Activated CD4-positive, alpha-beta T cell treated with anti-CD3 and anti-CD28 coated beads, Interleukin-2, amount 10 ng/mL, durations not matched to agents 24 days and 14 days (primary cell): ENCODE results near the gene RALB. TPM values are rescaled to one million over a fixed set of nuclear protein-coding genes. Genes with fewer than 3 reads are reported as not detected.
"Not testable (repeated sequence)": the region's sequence is repeated elsewhere in the genome, so short reads cannot be mapped to it uniquely, and the experiment has no call there.

Source experiments
- DNase-seq: peaks from one replicate; pipeline ENCODE4 v3.0.0; 2022
- H3K27ac Mint-ChIP-seq: one replicate; pipeline ENCODE4 v1.8.0; 2022; ENCODE audit warnings: mild to moderate bottlenecking, mixed read lengths
- H3K27me3 Mint-ChIP-seq: one replicate; pipeline ENCODE4 v1.8.0; 2022; ENCODE audit warnings: mixed read lengths
- H3K36me3 Mint-ChIP-seq: one replicate; pipeline ENCODE4 v1.8.0; 2022; ENCODE audit warnings: low read depth, mild to moderate bottlenecking, mixed read lengths
- H3K4me1 Mint-ChIP-seq: one replicate; pipeline ENCODE4 v1.8.0; 2021; ENCODE audit warnings: mixed read lengths
- H3K4me3 Mint-ChIP-seq: one replicate; pipeline ENCODE4 v1.8.0; 2022; ENCODE audit warnings: mild to moderate bottlenecking, moderate library complexity, mixed read lengths
- H3K9me3 Mint-ChIP-seq: one replicate; pipeline ENCODE4 v1.8.0; 2021; ENCODE audit warnings: mixed read lengths
- intact Hi-C: fragments of 100-400 bp; cut with micrococcal nuclease; formaldehyde crosslinking; loops from one replicate; pipeline ENCODE4 v1.15.1; 2023
- total RNA-seq: library from RNA; stranded (reverse); gene quantifications from 2 replicates; pipeline ENCODE4 v1.2.3, GENCODE V29; 2022

The RALB gene
- total RNA-seq, 1 donor from 2014 or later, result 80.0 TPM

DNA sequence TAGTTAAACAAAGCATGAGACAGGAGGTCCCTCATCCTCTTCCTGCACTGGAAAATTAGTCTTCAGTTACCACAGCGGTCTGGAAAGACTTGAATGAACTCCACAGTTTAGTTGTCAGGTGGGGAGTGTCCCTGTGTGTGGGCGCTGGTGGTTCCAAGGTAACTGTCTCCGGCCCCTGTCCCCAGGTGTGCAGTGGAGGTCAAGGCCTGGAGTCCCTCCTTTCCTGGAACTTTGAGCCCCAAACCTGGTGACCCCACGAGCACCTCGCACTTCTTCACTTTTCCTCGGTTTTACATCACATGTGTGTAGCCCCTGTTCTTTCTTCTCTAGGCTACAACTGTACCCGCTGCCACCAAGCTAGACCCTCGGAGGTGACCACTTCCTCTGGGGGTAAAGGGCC lies 65.3 kb downstream of the RALB start:
- no peak overlapping the region for H3K4me3 Mint-ChIP-seq
- H3K27ac Mint-ChIP-seq, result peak overlapping the region; percentile 34
- DNase-seq, result no peak
- H3K4me1 Mint-ChIP-seq, result peaks cover 29% of the 10 kb centered on the region
- H3K9me3 Mint-ChIP-seq, result no peaks in the 10 kb centered on the region
- peaks cover 2% of the 10 kb centered on the region for H3K27me3 Mint-ChIP-seq
- intact Hi-C loops, result loop anchor here (10.0 kb wide), 1 partner anchor 303 kb away; the partner anchor contains the start of gene EPB41L5
- no peaks in the 10 kb centered on the region for H3K36me3 Mint-ChIP-seq

- no peaks in the 10 kb centered on the region for H3K9me3 Mint-ChIP-seq
- peaks cover 5% of the 10 kb centered on the region for H3K27me3 Mint-ChIP-seq
- no peak overlapping the region for H3K27ac Mint-ChIP-seq
- no peak for DNase-seq
- H3K36me3 Mint-ChIP-seq, result no peaks in the 10 kb centered on the region
- H3K4me1 Mint-ChIP-seq, result peaks cover 23% of the 10 kb centered on the region
- H3K4me3 Mint-ChIP-seq, result no peak overlapping the region
- intact Hi-C loops, result loop anchor here (10.0 kb wide), 1 partner anchor 304 kb away; the partner anchor contains the start of gene EPB41L5
Measured at GRCh38 chr2:120318626-120319025, 66.0 kb downstream of the RALB start.

GRCh38 chr2:120319123-120319522 lies 66.5 kb downstream of the RALB start:
- peaks cover 7% of the 10 kb centered on the region for H3K27me3 Mint-ChIP-seq
- H3K9me3 Mint-ChIP-seq, result no peaks in the 10 kb centered on the region

DNA sequence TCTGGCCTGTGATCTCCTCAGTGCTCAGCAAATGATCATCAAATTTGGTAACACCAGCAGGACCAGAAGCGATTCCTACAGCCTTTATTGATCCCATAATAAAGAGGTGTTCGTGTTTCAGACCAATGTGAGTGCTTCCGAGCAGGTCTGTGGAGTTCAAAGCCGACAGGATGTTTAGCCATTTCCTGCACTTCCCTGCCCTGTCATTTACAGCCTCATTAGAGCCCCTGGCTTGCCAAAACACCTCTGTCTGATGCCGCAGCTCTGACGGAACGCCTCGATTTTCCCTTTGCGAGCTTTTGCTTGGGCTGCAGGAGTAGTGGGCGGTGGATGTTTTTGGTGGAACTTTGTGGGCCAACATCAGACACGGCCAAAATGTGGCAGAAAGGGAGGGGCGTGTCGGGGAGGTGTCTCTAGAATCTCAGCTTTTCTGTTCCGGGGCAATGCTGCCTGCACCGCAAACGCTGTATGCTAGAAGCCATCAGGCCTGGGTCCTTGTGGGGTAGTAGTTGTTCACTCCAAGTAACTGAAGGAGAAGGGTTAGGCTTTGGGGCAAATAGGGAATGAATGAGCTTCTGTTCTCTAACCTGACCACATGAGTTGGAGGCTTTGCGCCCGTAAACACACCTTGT lies 67.2 kb downstream of the RALB start:
- intact Hi-C loops, result loop anchor here (10.0 kb wide), 1 partner anchor 305 kb away; the partner anchor contains the start of gene EPB41L5
- Mint-ChIP-seq H3K4me3 (no peak overlapping the region), H3K4me1 (peaks cover 12% of the 10 kb centered on the region), H3K27me3 (peaks cover 7% of the 10 kb centered on the region), H3K27ac (no peak overlapping the region), H3K9me3 (no peaks in the 10 kb centered on the region), H3K36me3 (no peaks in the 10 kb centered on the region)
- no peak for DNase-seq

More at GRCh38 chr2:120319123-120319522, 66.5 kb downstream of the RALB start:
- DNase-seq, result no peak
- intact Hi-C loops, result loop anchor here (10.0 kb wide), 1 partner anchor 304 kb away; the partner anchor contains the start of gene EPB41L5
- Mint-ChIP-seq H3K4me1 (peaks cover 18% of the 10 kb centered on the region), H3K4me3 (no peak overlapping the region), H3K36me3 (no peaks in the 10 kb centered on the region), H3K27ac (no peak overlapping the region)

- intact Hi-C loops, result no loop called here
- H3K27ac Mint-ChIP-seq, result no peak overlapping the region
- H3K4me3 Mint-ChIP-seq, result no peak overlapping the region
- H3K9me3 Mint-ChIP-seq, result no peaks in the 10 kb centered on the region
- no peak for DNase-seq
- H3K36me3 Mint-ChIP-seq, result no peaks in the 10 kb centered on the region
- peaks cover 8% of the 10 kb centered on the region for H3K4me1 Mint-ChIP-seq
- peaks cover 7% of the 10 kb centered on the region for H3K27me3 Mint-ChIP-seq
Measured at GRCh38 chr2:120320318-120320851, 67.7 kb downstream of the RALB start.

GRCh38 chr2:120320887-120321556 lies 68.4 kb downstream of the RALB start:
- H3K9me3 Mint-ChIP-seq, H3K4me3 Mint-ChIP-seq, H3K36me3 Mint-ChIP-seq, H3K27ac Mint-ChIP-seq, H3K4me1 Mint-ChIP-seq, H3K27me3 Mint-ChIP-seq, DNase-seq, intact Hi-C loops: not testable (repeated sequence)

GRCh38 chr2:120321721-120322284 lies 69.2 kb downstream of the RALB start:
- intact Hi-C loops, result no loop called here
- H3K9me3 Mint-ChIP-seq, result no peaks in the 10 kb centered on the region
- no peak overlapping the region for H3K27ac Mint-ChIP-seq
- H3K27me3 Mint-ChIP-seq, result peaks cover 7% of the 10 kb centered on the region
- DNase-seq, result no peak
- no peaks in the 10 kb centered on the region for H3K36me3 Mint-ChIP-seq
- no peak overlapping the region for H3K4me3 Mint-ChIP-seq
- peaks cover 6% of the 10 kb centered on the region for H3K4me1 Mint-ChIP-seq

- Mint-ChIP-seq H3K9me3 (no peaks in the 10 kb centered on the region), H3K4me3 (no peak overlapping the region), H3K27ac (no peak overlapping the region), H3K4me1 (peaks cover 6% of the 10 kb centered on the region), H3K36me3 (no peaks in the 10 kb centered on the region), H3K27me3 (peaks cover 7% of the 10 kb centered on the region)
- intact Hi-C loops, result no loop called here
- no peak for DNase-seq
Measured at GRCh38 chr2:120322329-120322728, 69.7 kb downstream of the RALB start.

- Mint-ChIP-seq H3K9me3 (no peaks in the 10 kb centered on the region), H3K27ac (no peak overlapping the region), H3K36me3 (no peaks in the 10 kb centered on the region), H3K4me1 (peaks cover 5% of the 10 kb centered on the region), H3K4me3 (no peak overlapping the region), H3K27me3 (peaks cover 7% of the 10 kb centered on the region)
- intact Hi-C loops, result no loop called here
- no peak for DNase-seq
Measured at GRCh38 chr2:120323214-120323613, 70.6 kb downstream of the RALB start.

DNA sequence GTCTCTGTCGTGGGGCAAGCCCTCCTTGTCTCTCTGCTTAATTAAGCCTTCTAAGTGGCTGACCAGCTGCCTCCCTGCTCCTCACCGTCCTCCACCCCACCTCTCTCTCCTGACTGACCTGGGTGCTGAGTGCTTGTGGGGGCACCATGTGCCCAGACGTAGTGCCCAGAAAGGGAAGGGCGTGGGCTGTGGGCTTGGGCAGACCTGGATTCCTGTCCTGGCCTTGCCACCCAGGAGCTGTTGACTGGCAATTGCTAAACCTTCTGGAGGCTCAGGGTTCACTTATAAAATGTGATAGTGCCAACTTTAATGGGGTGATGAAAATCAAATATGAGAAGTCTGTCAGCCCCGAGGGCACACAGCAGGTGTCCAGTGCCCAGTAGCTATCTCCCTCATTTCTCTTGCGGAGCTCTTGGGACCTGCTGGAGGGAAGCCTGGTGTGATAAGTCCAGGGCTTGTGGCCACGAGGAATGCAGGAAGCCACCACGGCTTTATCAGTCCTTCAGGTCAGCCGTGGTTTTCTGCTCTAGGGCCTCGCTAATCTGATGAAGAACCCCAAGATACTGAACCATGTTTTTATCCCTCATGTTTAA lies 71.3 kb downstream of the RALB start:
- no peak overlapping the region for H3K4me3 Mint-ChIP-seq
- H3K36me3 Mint-ChIP-seq, result no peaks in the 10 kb centered on the region
- intact Hi-C loops, result no loop called here
- no peak overlapping the region for H3K27ac Mint-ChIP-seq
- DNase-seq, result no peak
- H3K4me1 Mint-ChIP-seq, result peaks cover 4% of the 10 kb centered on the region
- no peaks in the 10 kb centered on the region for H3K9me3 Mint-ChIP-seq
- H3K27me3 Mint-ChIP-seq, result peaks cover 10% of the 10 kb centered on the region

GRCh38 chr2:120324933-120325332 lies 72.3 kb downstream of the RALB start:
- Mint-ChIP-seq H3K36me3 (no peaks in the 10 kb centered on the region), H3K9me3 (no peaks in the 10 kb centered on the region), H3K27ac (no peak overlapping the region), H3K4me3 (no peak overlapping the region), H3K27me3 (peaks cover 13% of the 10 kb centered on the region), H3K4me1 (peaks cover 4% of the 10 kb centered on the region)
- intact Hi-C loops, result no loop called here
- DNase-seq, result no peak

- H3K27me3 Mint-ChIP-seq, result peaks cover 20% of the 10 kb centered on the region
- no peak overlapping the region for H3K27ac Mint-ChIP-seq
- H3K36me3 Mint-ChIP-seq, result no peaks in the 10 kb centered on the region
- no peak for DNase-seq
- no peaks in the 10 kb centered on the region for H3K9me3 Mint-ChIP-seq
- peaks cover 4% of the 10 kb centered on the region for H3K4me1 Mint-ChIP-seq
- intact Hi-C loops, result no loop called here
- H3K4me3 Mint-ChIP-seq, result no peak overlapping the region
Measured at GRCh38 chr2:120326066-120326465, 73.4 kb downstream of the RALB start.

GRCh38 chr2:120330946-120331822 lies 78.5 kb downstream of the RALB start:
- Mint-ChIP-seq H3K27ac (no peak overlapping the region), H3K9me3 (peaks cover 4% of the 10 kb centered on the region), H3K27me3 (peaks cover 32% of the 10 kb centered on the region), H3K36me3 (no peaks in the 10 kb centered on the region), H3K4me1 (no peaks in the 10 kb centered on the region), H3K4me3 (no peak overlapping the region)
- DNase-seq, result no peak
- intact Hi-C loops, result no loop called here
